NCI-H1694 (cell line): ENCODE results near the gene EPAS1.

Experiments used
- DNase-seq: peaks from one replicate; lab custom pipeline; 2025; lab: John Stamatoyannopoulos, UW

The EPAS1 gene

GRCh38 chr2:46364797-46365457 lies 67.7 kb downstream of the EPAS1 start:
- DNase-seq, result peak; percentile 61

- peak; percentile 20 for DNase-seq
These were observed 68.9 kb downstream of the EPAS1 start for GRCh38 chr2:46365913-46366667.

GRCh38 chr2:46366668-46367052 lies 69.5 kb downstream of the EPAS1 start:
- no peak for DNase-seq

GRCh38 chr2:46367286-46367685 lies 70.1 kb downstream of the EPAS1 start:
- peak; percentile 35 for DNase-seq

- no peak for DNase-seq
These were observed 71.2 kb downstream of the EPAS1 start for GRCh38 chr2:46368401-46368800.

- no peak for DNase-seq
These were observed 72.6 kb downstream of the EPAS1 start for GRCh38 chr2:46369783-46370182.

- no peak for DNase-seq
These were observed 74.6 kb downstream of the EPAS1 start for GRCh38 chr2:46371854-46372253.

GRCh38 chr2:46372475-46372874 lies 75.3 kb downstream of the EPAS1 start:
- no peak for DNase-seq

- no peak for DNase-seq
These were observed 76.0 kb downstream of the EPAS1 start for GRCh38 chr2:46373238-46373637.

GRCh38 chr2:46375566-46376125 lies 78.4 kb downstream of the EPAS1 start:
- no peak for DNase-seq

GRCh38 chr2:46376586-46376985 lies 79.4 kb downstream of the EPAS1 start:
- DNase-seq, result no peak

- peak; percentile 85 for DNase-seq
These were observed 79.9 kb downstream of the EPAS1 start for GRCh38 chr2:46377101-46377581.

GRCh38 chr2:46377666-46378560 lies 80.7 kb downstream of the EPAS1 start:
- DNase-seq, result peak; percentile 16

GRCh38 chr2:46378616-46379015 lies 81.4 kb downstream of the EPAS1 start:
- no peak for DNase-seq

GRCh38 chr2:46379213-46380037 lies 82.2 kb downstream of the EPAS1 start:
- DNase-seq, result peak; percentile 10

GRCh38 chr2:46380038-46380940 lies 83.1 kb downstream of the EPAS1 start:
- DNase-seq, result no peak

- no peak for DNase-seq
These were observed 84.1 kb downstream of the EPAS1 start for GRCh38 chr2:46381263-46381849.

- no peak for DNase-seq
These were observed 84.7 kb downstream of the EPAS1 start for GRCh38 chr2:46381871-46382270.

- DNase-seq, result no peak
These were observed 85.3 kb downstream of the EPAS1 start for GRCh38 chr2:46382331-46383112.
